SK-N-SH treated with all-trans-retinoic acid at 6 μM for 48 hours (cell line): ENCODE data around the gene KLHL25.

Experiments
- ATAC-seq: fragments of 200-7000 bp; cut with Tn5 transposase; 3 replicates; pipeline ENCODE4 v1.9.1; 2020; ENCODE audit warnings: mild to moderate bottlenecking, moderate library complexity
- ARNTL ChIP-seq: fragments of 450-650 bp; formaldehyde crosslinking; IDR thresholded peaks from 2 replicates; pipeline ENCODE4 v1.5.0; 2020; ENCODE audit warnings: low read depth, mild to moderate bottlenecking, moderate library complexity, borderline replicate concordance
- CREB5 ChIP-seq: fragments of 250-450 bp; sonication (Bioruptor Pico); IDR thresholded peaks from 2 replicates; pipeline ENCODE4 v1.5.1; 2020; ENCODE audit warnings: low read depth, mild to moderate bottlenecking, moderate library complexity
- CSDC2 ChIP-seq: fragments of 250-450 bp; sonication (Bioruptor Pico); IDR thresholded peaks from 2 replicates; pipeline ENCODE4 v1.5.0; 2020; ENCODE audit warnings: mild to moderate bottlenecking, moderate library complexity
- CSRNP3 ChIP-seq: fragments of 250-450 bp; sonication (Bioruptor Pico); IDR thresholded peaks from 2 replicates; pipeline ENCODE4 v1.5.1; 2021; ENCODE audit warnings: mild to moderate bottlenecking, moderate library complexity
- ESRRG ChIP-seq: fragments of 250-450 bp; sonication (Bioruptor Pico); IDR thresholded peaks from 2 replicates; pipeline ENCODE4 v1.6.1; 2021; ENCODE audit warnings: mild to moderate bottlenecking
- GLIS3 ChIP-seq: fragments of 250-450 bp; sonication (Bioruptor Pico); IDR thresholded peaks from 2 replicates; pipeline ENCODE4 v1.5.0; 2020; ENCODE audit warnings: mild to moderate bottlenecking, moderate library complexity
- OSR1 ChIP-seq: fragments of 250-450 bp; sonication (Bioruptor Pico); IDR thresholded peaks from 2 replicates; pipeline ENCODE4 v1.8.0; 2022; ENCODE audit warnings: moderate library complexity, mild to moderate bottlenecking, inconsistent platforms
- PATZ1 ChIP-seq: fragments of 250-450 bp; sonication (Bioruptor Pico); IDR thresholded peaks from 2 replicates; pipeline ENCODE4 v1.8.0; 2020; ENCODE audit warnings: mild to moderate bottlenecking, moderate library complexity, borderline replicate concordance
- POU6F1 ChIP-seq: fragments of 250-450 bp; sonication (Bioruptor Pico); IDR thresholded peaks from 2 replicates; pipeline ENCODE4 v1.8.0; 2021; ENCODE audit warnings: low read depth, mild to moderate bottlenecking, moderate library complexity, borderline replicate concordance
- RARB ChIP-seq: fragments of 250-450 bp; sonication (Bioruptor Pico); IDR thresholded peaks from 2 replicates; pipeline ENCODE4 v1.8.0; 2021; ENCODE audit warnings: mild to moderate bottlenecking, moderate library complexity
- SNAI2 ChIP-seq: fragments of 250-450 bp; sonication (Bioruptor Pico); IDR thresholded peaks from 2 replicates; pipeline ENCODE4 v1.5.0; 2020; ENCODE audit warnings: mild to moderate bottlenecking, moderate library complexity
- TCF4 ChIP-seq: fragments of 250-450 bp; sonication (Bioruptor Pico); IDR thresholded peaks from 2 replicates; pipeline ENCODE4 v1.8.0; 2021; ENCODE audit warnings: mild to moderate bottlenecking, moderate library complexity, borderline replicate concordance
- TOX ChIP-seq: fragments of 250-450 bp; sonication (Bioruptor Pico); IDR thresholded peaks from 2 replicates; pipeline ENCODE4 v1.8.0; 2021; ENCODE audit warnings: mild to moderate bottlenecking, moderate library complexity, borderline replicate concordance
- ZNF565 ChIP-seq: fragments of 450-650 bp; formaldehyde crosslinking; conservative IDR thresholded peaks from 2 replicates; pipeline ENCODE4 v1.5.0; 2020; ENCODE audit warnings: low read depth, mild to moderate bottlenecking, moderate library complexity
- ZNF70 ChIP-seq: fragments of 450-650 bp; formaldehyde crosslinking; IDR thresholded peaks from 2 replicates; pipeline ENCODE4 v1.5.0; 2020; ENCODE audit warnings: mild to moderate bottlenecking, moderate library complexity
- ZNF8 ChIP-seq: fragments of 450-650 bp; formaldehyde crosslinking; IDR thresholded peaks from 2 replicates; pipeline ENCODE4 v1.5.0; 2020; ENCODE audit warnings: mild to moderate bottlenecking, moderate library complexity

KLHL25 gene

GRCh38 chr15:85749261-85750151 lies 45.2 kb downstream of the KLHL25 start:
- TF ChIP-seq CSDC2 (CRISPR knock-in tag) (no peak), CREB5 (CRISPR knock-in tag) (no peak), POU6F1 (CRISPR knock-in tag) (no peak), SNAI2 (no peak)
- ATAC-seq: no peak

GRCh38 chr15:85748729-85749128 lies 46.0 kb downstream of the KLHL25 start:
- ATAC-seq: no peak
- TF ChIP-seq TCF4 (CRISPR knock-in tag) (no peak), ZNF565 (CRISPR knock-in tag) (no peak), PATZ1 (CRISPR knock-in tag) (no peak), GLIS3 (CRISPR knock-in tag) (no peak), CSDC2 (CRISPR knock-in tag) (no peak), ZNF70 (no peak)

- TF ChIP-seq ZNF8 (CRISPR knock-in tag) (no peak), ARNTL (no peak), POU6F1 (CRISPR knock-in tag) (no peak), CSRNP3 (CRISPR knock-in tag) (no peak), CREB5 (CRISPR knock-in tag) (no peak), RARB (CRISPR knock-in tag) (no peak), OSR1 (no peak), GLIS3 (CRISPR knock-in tag) (no peak), TOX (no peak)
- no peak for ATAC-seq
Measured at GRCh38 chr15:85748176-85748575, 46.5 kb downstream of the KLHL25 start.

GRCh38 chr15:85746641-85747040 lies 48.1 kb downstream of the KLHL25 start:
- no peak for TF ChIP-seq RARB (CRISPR knock-in tag)
- no peak for TF ChIP-seq CSDC2 (CRISPR knock-in tag)
- no peak for TF ChIP-seq TCF4 (CRISPR knock-in tag)
- TF ChIP-seq GLIS3 (CRISPR knock-in tag): no peak
- no peak for TF ChIP-seq OSR1
- TF ChIP-seq ESRRG (CRISPR knock-in tag): no peak
- no peak for TF ChIP-seq CREB5 (CRISPR knock-in tag)
- TF ChIP-seq, all 23 proteins: peak for 0
- no peak for ATAC-seq
